Endodermal cell (in vitro differentiated cells): ENCODE data around the gene ZNF644. TPM values are rescaled to one million over a fixed set of nuclear protein-coding genes. Genes with fewer than 3 reads are reported as not detected.
"Not testable (repeated sequence)": the region's sequence is repeated elsewhere in the genome, so short reads cannot be mapped to it uniquely, and the experiment has no call there.

Experiments used
- DNase-seq: peaks from one replicate; pipeline ENCODE4 v3.0.0-alpha.2; 2017
- H3K27ac ChIP-seq: 2 replicates; pipeline ENCODE4 v1.5.1; 2013; ENCODE audit warnings: mild to moderate bottlenecking, low read depth, low read length, moderate library complexity
- H3K27me3 ChIP-seq: 2 replicates; pipeline ENCODE4 v1.6.1; 2013; ENCODE audit warnings: mild to moderate bottlenecking, low read length, moderate library complexity; ENCODE audit not compliant: insufficient read depth, control insufficient read depth, poor library complexity, severe bottlenecking
- H3K36me3 ChIP-seq: 2 replicates; pipeline ENCODE4 v1.7.0; 2013; ENCODE audit warnings: mild to moderate bottlenecking, low read length, moderate library complexity; ENCODE audit not compliant: control insufficient read depth, insufficient read depth
- H3K4me1 ChIP-seq: one replicate; pipeline ENCODE4 v1.7.0; 2013; ENCODE audit warnings: low read length; ENCODE audit not compliant: control insufficient read depth, insufficient read depth
- H3K4me3 ChIP-seq: 2 replicates; pipeline ENCODE4 v1.5.1; 2013; ENCODE audit warnings: mild to moderate bottlenecking, low read length, moderate library complexity
- H3K9ac ChIP-seq: 2 replicates; pipeline ENCODE4 v1.6.1; 2013; ENCODE audit warnings: mild to moderate bottlenecking, low read length, moderate library complexity; ENCODE audit not compliant: poor library complexity, severe bottlenecking; ENCODE audit errors: extremely low read depth
- H3K9me3 ChIP-seq: 2 replicates; pipeline ENCODE4 v1.6.1; 2013; ENCODE audit warnings: mild to moderate bottlenecking, low read length, moderate library complexity; ENCODE audit not compliant: control insufficient read depth
- H3K27ac Mint-ChIP-seq: 2 replicates; pipeline ENCODE4 v1.8.0; 2020; ENCODE audit warnings: mixed read lengths
- H3K27me3 Mint-ChIP-seq: 2 replicates; pipeline ENCODE4 v1.8.0; 2021; ENCODE audit warnings: mild to moderate bottlenecking, mixed read lengths; ENCODE audit not compliant: insufficient read depth
- H3K36me3 Mint-ChIP-seq: 2 replicates; pipeline ENCODE4 v1.8.0; 2020; ENCODE audit warnings: low read depth, mixed read lengths
- H3K4me1 Mint-ChIP-seq: 2 replicates; pipeline ENCODE4 v1.8.0; 2020; ENCODE audit warnings: mixed read lengths
- H3K4me3 Mint-ChIP-seq: 2 replicates; pipeline ENCODE4 v1.8.0; 2020; ENCODE audit warnings: mild to moderate bottlenecking, moderate library complexity, mixed read lengths
- H3K9me3 Mint-ChIP-seq: 2 replicates; pipeline ENCODE4 v1.8.0; 2020; ENCODE audit warnings: mild to moderate bottlenecking, mixed read lengths
- WGBS, 2 experiments: methylation state at CpG; one replicate each; pipeline versions ENCODE4 v1.1.5 to v1.1.7; 2013; ENCODE audit warnings: missing lambda C conversion rate in 2 of 2, mixed read lengths in 1 of 2; ENCODE audit not compliant: insufficient coverage in 1 of 2, insufficient read length in 1 of 2; 5-methylcytosine and 5-hydroxymethylcytosine counted together
- total RNA-seq, 2 donors: library from RNA; stranded (reverse); fragmentation: NEBNext Ultra II Directional in 1 of 2; extraction: Animal tissue kit (Norgen Biotek cat#: 25700) in 1 of 2; gene quantifications; 2 replicates in 1 of 2; 3 replicates in 1 of 2; pipeline ENCODE4 v1.2.1, GENCODE V29; 2021
- TF ChIP-seq, protein P1 (sequence below): fragments of 200-600 bp; sonication (generic); conservative IDR thresholded peaks from 2 replicates; pipeline ENCODE4 v1.5.0; 2021; ENCODE audit warnings: antibody characterized with exemption, mild to moderate bottlenecking

ZNF644 gene
- total RNA-seq, 2 donors from 2014 or later, result 57.5 to 75.7 TPM

GRCh38 chr1:91046766-91047165 lies 24.9 kb upstream of the ZNF644 start:
- no peak overlapping the region for H3K27ac ChIP-seq
- no peak overlapping the region for H3K9ac ChIP-seq
- DNase-seq, result no peak
- Mint-ChIP-seq H3K9me3 (peaks cover 15% of the 10 kb centered on the region), H3K4me3 (no peak overlapping the region), H3K27me3 (no peaks in the 10 kb centered on the region), H3K27ac (no peak overlapping the region), H3K4me1 (no peaks in the 10 kb centered on the region), H3K36me3 (no peaks in the 10 kb centered on the region)
- H3K4me3 ChIP-seq, result no peak overlapping the region
- no peaks in the 10 kb centered on the region for H3K27me3 ChIP-seq
- 81% methylated on average over 2 of the region's 2 CpGs; no CpG with 5 or more reads in 1 of the 2 experiments for WGBS, 2 experiments
- no peaks in the 10 kb centered on the region for H3K36me3 ChIP-seq
- H3K9me3 ChIP-seq, result no peaks in the 10 kb centered on the region
- TF ChIP-seq, protein P1, sequence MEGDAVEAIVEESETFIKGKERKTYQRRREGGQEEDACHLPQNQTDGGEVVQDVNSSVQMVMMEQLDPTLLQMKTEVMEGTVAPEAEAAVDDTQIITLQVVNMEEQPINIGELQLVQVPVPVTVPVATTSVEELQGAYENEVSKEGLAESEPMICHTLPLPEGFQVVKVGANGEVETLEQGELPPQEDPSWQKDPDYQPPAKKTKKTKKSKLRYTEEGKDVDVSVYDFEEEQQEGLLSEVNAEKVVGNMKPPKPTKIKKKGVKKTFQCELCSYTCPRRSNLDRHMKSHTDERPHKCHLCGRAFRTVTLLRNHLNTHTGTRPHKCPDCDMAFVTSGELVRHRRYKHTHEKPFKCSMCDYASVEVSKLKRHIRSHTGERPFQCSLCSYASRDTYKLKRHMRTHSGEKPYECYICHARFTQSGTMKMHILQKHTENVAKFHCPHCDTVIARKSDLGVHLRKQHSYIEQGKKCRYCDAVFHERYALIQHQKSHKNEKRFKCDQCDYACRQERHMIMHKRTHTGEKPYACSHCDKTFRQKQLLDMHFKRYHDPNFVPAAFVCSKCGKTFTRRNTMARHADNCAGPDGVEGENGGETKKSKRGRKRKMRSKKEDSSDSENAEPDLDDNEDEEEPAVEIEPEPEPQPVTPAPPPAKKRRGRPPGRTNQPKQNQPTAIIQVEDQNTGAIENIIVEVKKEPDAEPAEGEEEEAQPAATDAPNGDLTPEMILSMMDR, result no peak
- H3K4me1 ChIP-seq, result no peaks in the 10 kb centered on the region

DNA sequence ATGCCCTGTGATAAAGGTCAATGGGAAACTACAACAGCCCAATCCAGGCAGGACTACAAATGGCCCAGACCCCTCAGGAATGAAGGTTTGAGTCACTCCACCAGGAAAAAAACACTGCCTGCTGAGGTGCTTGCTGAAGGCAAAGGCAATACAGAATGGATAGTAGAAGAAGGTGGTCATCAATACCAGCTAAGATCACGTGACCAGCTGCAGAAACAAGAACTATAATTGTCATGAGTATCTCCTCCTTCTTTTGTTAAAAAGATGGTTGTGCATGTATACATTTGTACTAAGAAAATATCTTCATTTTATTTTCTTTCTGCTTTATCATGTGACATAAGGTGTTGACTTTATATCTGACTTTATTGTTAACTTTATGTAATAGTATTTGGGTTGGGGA lies 23.4 kb upstream of the ZNF644 start:
- Mint-ChIP-seq H3K9me3 (peaks cover 29% of the 10 kb centered on the region), H3K4me3 (no peak overlapping the region), H3K27ac (no peak overlapping the region), H3K4me1 (no peaks in the 10 kb centered on the region), H3K36me3 (peaks cover 3% of the 10 kb centered on the region), H3K27me3 (no peaks in the 10 kb centered on the region)
- peaks cover 8% of the 10 kb centered on the region for H3K9me3 ChIP-seq
- H3K27ac ChIP-seq, result no peak overlapping the region
- no peaks in the 10 kb centered on the region for H3K27me3 ChIP-seq
- 88% methylated on average over 1 of the region's 1 CpG for WGBS, 2 experiments
- DNase-seq, result no peak
- no peak overlapping the region for H3K9ac ChIP-seq
- H3K36me3 ChIP-seq, result no peaks in the 10 kb centered on the region
- H3K4me3 ChIP-seq, result no peak overlapping the region
- TF ChIP-seq, protein P1, result no peak
- H3K4me1 ChIP-seq, result no peaks in the 10 kb centered on the region

- not testable (repeated sequence) for H3K27ac ChIP-seq, DNase-seq
Measured at GRCh38 chr1:91044776-91045175, 22.9 kb upstream of the ZNF644 start.

DNA sequence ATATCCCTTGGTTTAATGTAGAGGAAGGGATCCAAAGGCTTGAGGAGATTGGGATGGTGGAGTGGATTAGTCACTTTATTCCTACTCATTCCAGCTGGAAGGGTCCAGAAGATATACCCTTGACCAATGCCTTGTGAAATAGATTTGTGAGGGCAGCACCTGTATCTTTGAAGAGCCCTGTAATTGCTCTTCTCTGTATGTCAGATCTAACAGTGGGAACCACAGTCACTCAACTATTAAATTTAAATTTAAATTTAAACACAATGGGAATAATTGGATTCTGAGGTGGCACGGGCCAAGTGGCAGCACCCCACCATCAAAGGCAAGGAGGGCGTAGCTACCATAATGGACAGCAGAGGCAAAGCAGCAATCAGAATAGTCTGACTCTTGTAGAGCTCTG lies 20.5 kb upstream of the ZNF644 start:
- H3K27me3 ChIP-seq, H3K36me3 ChIP-seq, H3K9ac ChIP-seq, H3K9me3 ChIP-seq, H3K27ac ChIP-seq, H3K36me3 Mint-ChIP-seq, H3K4me1 ChIP-seq, H3K4me3 Mint-ChIP-seq, H3K27me3 Mint-ChIP-seq, H3K4me1 Mint-ChIP-seq, DNase-seq, H3K4me3 ChIP-seq, H3K27ac Mint-ChIP-seq: not testable (repeated sequence)
- 82 to 100% methylated on average over 1 to 2 of the region's 2 CpGs for WGBS, 2 experiments
- peaks cover 32% of the 10 kb centered on the region for H3K9me3 Mint-ChIP-seq

More at GRCh38 chr1:91044776-91045175, 22.9 kb upstream of the ZNF644 start:
- H3K36me3 ChIP-seq, H3K27ac Mint-ChIP-seq, H3K36me3 Mint-ChIP-seq, H3K4me3 ChIP-seq, H3K4me1 Mint-ChIP-seq, H3K27me3 Mint-ChIP-seq, H3K9ac ChIP-seq, H3K4me1 ChIP-seq, H3K9me3 ChIP-seq, H3K27me3 ChIP-seq, H3K4me3 Mint-ChIP-seq: not testable (repeated sequence)
- WGBS, 2 experiments, result 91 to 93% methylated on average over 2 of the region's 2 CpGs
- peaks cover 31% of the 10 kb centered on the region for H3K9me3 Mint-ChIP-seq
